Pancreas (tissue), 10 donors: ENCODE results near the gene CD58. TPM values are rescaled to one million over a fixed set of nuclear protein-coding genes. Genes with fewer than 3 reads are reported as not detected.

Source experiments
- ATAC-seq, 4 donors: fragments of 200-7000 bp; cut with Tn5 transposase; one replicate each; pipeline versions ENCODE4 v1.8.0 to v1.9.1; 2020; ENCODE audit warnings: mild to moderate bottlenecking in 4 of 4, moderate library complexity in 4 of 4
- DNase-seq, 6 donors: peaks; one replicate each; pipeline ENCODE4 v3.0.0-alpha.2; 2020
- FAIRE-seq: peaks from 2 replicates; lab custom pipeline; 2012; peaks lifted over from hg19 to GRCh38; lab: Jason Lieb, UNC
- H3K27ac ChIP-seq, 4 donors: fragments of 200-600 bp; sonication (generic); 1 replicate in 3 of 4; 2 replicates in 1 of 4; pipeline versions ENCODE4 v1.5.0 to v1.8.0; 2020
- H3K27me3 ChIP-seq, 4 donors: fragments of 200-600 bp; one replicate each; pipeline ENCODE4 v1.8.0; 2021
- H3K36me3 ChIP-seq, 3 donors: fragments of 200-600 bp; sonication (generic) in 1 of 3; one replicate each; pipeline versions ENCODE4 v1.5.0 to v1.8.0; 2020 to 2021
- H3K4me1 ChIP-seq, 3 donors: fragments of 200-600 bp; one replicate each; pipeline ENCODE4 v1.8.0; 2021
- H3K4me3 ChIP-seq, 4 donors: fragments of 200-600 bp; sonication (generic) in 2 of 4; one replicate each; pipeline versions ENCODE4 v1.5.0 to v1.8.0; 2020 to 2021
- H3K9me3 ChIP-seq, 4 donors: fragments of 200-600 bp; one replicate each; pipeline ENCODE4 v1.8.0; 2021
- CTCF ChIP-seq, 4 donors: fragments of 200-600 bp; sonication (generic) in 3 of 4; IDR thresholded peaks; one replicate each; pipeline versions ENCODE4 v1.5.0 to v1.8.0; 2021; ENCODE audit warnings: antibody characterized with exemption in 4 of 4
- WGBS, 2 donors: extraction: QIAGEN DNeasy Blood & Tissue Kit; methylation state at CpG; one replicate each; pipeline ENCODE4 v1.1.7; 2013; 5-methylcytosine and 5-hydroxymethylcytosine counted together
- intact Hi-C, 3 donors: fragments of 100-400 bp; cut with DNase I; formaldehyde crosslinking; loops; one replicate each; pipeline versions ENCODE4 v1.11.1 to v1.14.2; 2022
- polyA plus RNA-seq, 2 donors: library from polyadenylated mRNA; stranded (reverse); fragments of 200-250 nt; gene quantifications; one replicate each; pipeline ENCODE4 v1.2.3, GENCODE V29; 2013
- total RNA-seq, 6 donors: library from RNA; stranded (reverse); fragmentation: NEBNext Ultra II Directional in 4 of 6; extraction: Animal tissue kit (Norgen Biotek cat#: 25700) in 4 of 6; gene quantifications; one replicate each; pipeline versions ENCODE4 v1.2.1 to v1.2.4, GENCODE V29; 2021 to 2023
- donor health status: healthy with polysubstance abuse.
- donor health status: DM: no; HTN: no; CAD: no; lungs with moderate emphysema.
- donor health status: DM: no; HTN: no; CAD: no.
- donor health status: control.
- donor health status: control.
- donor health status: Bipolar disorder and iron deficiency.
- donor health status: DM: yes; HTN: yes; CAD: no.
- donor health status: DM: no; HTN: no; CAD: no.
- donor health status: DM: no; HTN: no; CAD: no.
- donor health status: DM: yes; HTN: yes; CAD: no.

CD58 gene
- total and polyA plus RNA-seq, 8 donors: 1.7 to 9.1 (median 4.0) TPM

- WGBS, 2 donors: 43 to 44% methylated on average over 13 of the region's 13 CpGs
- no peaks in the 10 kb centered on the region for H3K9me3 ChIP-seq
- H3K27me3 ChIP-seq: no peaks in the 10 kb centered on the region
- no peak for FAIRE-seq
- ATAC-seq: peak; percentile 76 to 86 (median 81)
- H3K27ac ChIP-seq: peak overlapping the region in 3 of 4 donors; percentile 1 to 76 (median 37)
- intact Hi-C loops: no loop called here
- peak; percentile 42 to 91 (median 80) for TF ChIP-seq CTCF (IDR thresholded peaks at IDR 0.05)
- H3K4me1 ChIP-seq: peaks cover 18 to 20% (median 20%) of the 10 kb centered on the region in 3 donors
- no peaks in the 10 kb centered on the region for H3K36me3 ChIP-seq
- no peak overlapping the region for H3K4me3 ChIP-seq
- DNase-seq: peak in 3 of 6 donors; percentile 39 to 71 (median 42)
These were observed 71.8 kb downstream of the CD58 start for GRCh38 chr1:116498789-116499628.

- ATAC-seq (no peak), FAIRE-seq (no peak), DNase-seq (no peak)
- intact Hi-C loops: no loop called here
- no peaks in the 10 kb centered on the region for H3K36me3 ChIP-seq
- H3K27ac ChIP-seq: peak overlapping the region in 3 of 4 donors; percentile 1 to 76 (median 37)
- 90% methylated on average over 4 of the region's 4 CpGs for WGBS, 2 donors
- no peaks in the 10 kb centered on the region for H3K9me3 ChIP-seq
- H3K4me1 ChIP-seq: peaks cover 18 to 30% (median 26%) of the 10 kb centered on the region in 3 donors
- no peak overlapping the region for H3K4me3 ChIP-seq
- TF ChIP-seq CTCF (IDR thresholded peaks at IDR 0.05): no peak
- H3K27me3 ChIP-seq: no peaks in the 10 kb centered on the region
These were observed 73.2 kb downstream of the CD58 start for GRCh38 chr1:116497656-116498055.

- Histone ChIP-seq H3K4me1 (peaks cover 18 to 31% (median 26%) of the 10 kb centered on the region in 3 donors), H3K27ac (peak overlapping the region in 2 of 4 donors; percentile 76 to 86), H3K36me3 (no peaks in the 10 kb centered on the region), H3K4me3 (no peak overlapping the region), H3K9me3 (no peaks in the 10 kb centered on the region), H3K27me3 (no peaks in the 10 kb centered on the region)
- DNase-seq (no peak), ATAC-seq (no peak), FAIRE-seq (no peak)
- intact Hi-C loops: no loop called here
- WGBS, 2 donors: 84 to 89% methylated on average over 2 of the region's 2 CpGs
- TF ChIP-seq CTCF (IDR thresholded peaks at IDR 0.05): no peak
These were observed 73.9 kb downstream of the CD58 start for GRCh38 chr1:116496898-116497297.

GRCh38 chr1:116496380-116496779, 74.4 kb downstream of the CD58 start:
- peak overlapping the region; percentile 29 to 86 (median 72) for H3K27ac ChIP-seq
- intact Hi-C loops: no loop called here
- H3K27me3 ChIP-seq: no peaks in the 10 kb centered on the region
- 57 to 71% methylated on average over 3 of the region's 3 CpGs for WGBS, 2 donors
- DNase-seq (no peak), ATAC-seq (peak in 2 of 4 donors; percentile 17 to 21), FAIRE-seq (no peak)
- no peaks in the 10 kb centered on the region for H3K36me3 ChIP-seq
- TF ChIP-seq CTCF (IDR thresholded peaks at IDR 0.05): no peak
- H3K4me3 ChIP-seq: no peak overlapping the region
- H3K4me1 ChIP-seq: peaks cover 18 to 35% (median 26%) of the 10 kb centered on the region in 3 donors
- no peaks in the 10 kb centered on the region for H3K9me3 ChIP-seq

- Histone ChIP-seq H3K27me3 (no peaks in the 10 kb centered on the region), H3K27ac (peak overlapping the region; percentile 51 to 86 (median 72)), H3K36me3 (no peaks in the 10 kb centered on the region), H3K9me3 (no peaks in the 10 kb centered on the region), H3K4me3 (no peak overlapping the region), H3K4me1 (peaks cover 18 to 37% (median 26%) of the 10 kb centered on the region in 3 donors)
- DNase-seq (no peak), FAIRE-seq (no peak), ATAC-seq (peak in 3 of 4 donors; percentile 25 to 48 (median 44))
- no peak for TF ChIP-seq CTCF (IDR thresholded peaks at IDR 0.05)
- WGBS, 2 donors: 36% methylated on average over 3 to 4 of the region's 4 CpGs
- intact Hi-C loops: no loop called here
These were observed 75.3 kb downstream of the CD58 start for GRCh38 chr1:116495535-116495934.
